DMS53 (cell line): ENCODE measurements around the gene SSTR4.
"Not testable (repeated sequence)": the region's sequence is repeated elsewhere in the genome, so short reads cannot be mapped to it uniquely, and the experiment has no call there.

ENCODE experiments used
- DNase-seq: peaks from one replicate; lab custom pipeline; 2025; lab: John Stamatoyannopoulos, UW

SSTR4 gene

GRCh38 chr20:23018941-23019340 is 16.2 kb upstream of the SSTR4 start:
- no peak for DNase-seq

DNA sequence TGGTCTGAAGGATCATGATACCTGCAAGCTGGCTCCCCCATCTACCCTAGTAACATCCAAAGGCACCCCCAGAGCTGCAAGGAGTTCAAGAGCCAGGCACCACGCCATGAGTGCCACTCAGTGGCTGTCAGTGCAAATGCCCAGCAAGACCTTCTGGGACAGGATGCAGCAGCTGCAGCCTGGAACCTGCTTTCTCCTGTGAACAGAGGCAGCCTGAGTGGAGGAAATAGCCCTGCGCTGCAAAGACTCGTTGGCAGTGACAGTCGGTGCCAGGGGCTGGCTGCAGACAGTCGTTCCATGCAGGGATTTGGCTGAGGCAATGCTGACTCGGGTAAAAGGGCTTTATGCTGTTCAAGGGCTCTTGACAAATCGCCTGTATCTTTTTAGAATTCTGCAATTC is 15.7 kb upstream of the SSTR4 start:
- DNase-seq = no peak

- no peak for DNase-seq
Measured at GRCh38 chr20:23020230-23021018, 14.7 kb upstream of the SSTR4 start.

- DNase-seq = no peak
Measured at GRCh38 chr20:23021541-23021940, 13.6 kb upstream of the SSTR4 start.

GRCh38 chr20:23021951-23022350 is 13.2 kb upstream of the SSTR4 start:
- no peak for DNase-seq

DNA sequence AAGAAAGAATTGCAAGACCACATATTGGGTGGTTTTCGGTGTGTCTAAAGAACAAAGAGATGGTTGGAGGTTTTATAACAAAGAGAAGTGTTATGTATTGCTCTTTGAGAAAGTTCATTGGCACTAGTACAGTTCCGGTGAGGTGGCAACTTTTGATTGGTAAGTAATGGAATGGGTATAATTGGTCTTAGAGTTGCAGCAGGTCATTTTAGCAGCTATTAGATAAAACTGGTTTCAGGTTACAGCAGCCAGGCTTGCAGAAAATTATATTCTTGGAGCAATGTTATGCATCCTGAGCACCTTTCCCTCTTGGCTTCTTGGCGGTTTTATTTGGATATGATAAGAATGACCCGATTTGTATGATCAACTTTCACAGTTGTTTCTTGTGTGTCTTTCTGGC is 12.3 kb upstream of the SSTR4 start:
- no peak for DNase-seq

- DNase-seq = no peak
Measured at GRCh38 chr20:23023621-23024177, 11.4 kb upstream of the SSTR4 start.

- no peak for DNase-seq
Measured at GRCh38 chr20:23024701-23025100, 10.4 kb upstream of the SSTR4 start.

DNA sequence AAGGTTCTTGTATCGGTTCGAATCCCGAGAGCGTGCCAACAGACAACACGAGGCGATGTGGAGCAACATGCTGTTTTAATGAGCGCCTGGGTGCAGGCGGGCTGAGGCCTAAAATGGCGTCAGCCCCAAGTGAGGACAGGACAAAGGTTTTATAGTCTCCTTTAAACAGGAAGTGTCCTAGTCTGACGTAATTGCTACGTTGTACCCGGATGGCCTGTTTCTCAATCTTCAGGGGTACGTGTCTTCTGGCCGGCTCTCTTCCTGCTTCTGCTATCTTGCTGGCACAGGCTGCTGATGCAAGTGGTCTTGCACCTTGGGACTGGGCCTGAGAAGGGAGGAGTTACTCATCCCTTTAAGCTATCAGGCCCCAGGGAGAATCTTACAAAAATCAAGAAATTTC is 9.6 kb upstream of the SSTR4 start:
- DNase-seq = not testable (repeated sequence)

GRCh38 chr20:23027721-23028120 is 7.4 kb upstream of the SSTR4 start:
- DNase-seq = no peak

- DNase-seq = no peak
Measured at GRCh38 chr20:23028392-23028791, 6.7 kb upstream of the SSTR4 start.

DNA sequence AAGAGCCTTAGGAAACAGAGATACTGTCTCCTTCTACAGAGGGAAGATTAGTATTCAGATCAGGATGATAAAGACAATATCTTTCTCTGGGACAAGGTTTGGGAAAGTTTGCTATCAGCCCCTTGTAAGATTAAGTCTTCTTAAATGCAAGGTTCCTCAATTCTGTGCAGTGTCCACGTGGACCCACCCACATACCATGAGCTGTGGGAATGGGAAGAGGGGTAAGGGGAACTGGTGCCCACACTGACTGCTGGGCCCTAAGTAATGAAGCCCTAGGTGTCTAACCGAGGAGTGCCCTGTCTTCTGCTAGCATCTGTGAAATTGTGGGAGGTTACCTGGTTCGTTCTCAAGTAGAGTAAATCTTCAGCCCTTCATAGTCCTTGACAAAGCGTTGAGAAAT is 5.8 kb upstream of the SSTR4 start:
- DNase-seq = no peak

DNA sequence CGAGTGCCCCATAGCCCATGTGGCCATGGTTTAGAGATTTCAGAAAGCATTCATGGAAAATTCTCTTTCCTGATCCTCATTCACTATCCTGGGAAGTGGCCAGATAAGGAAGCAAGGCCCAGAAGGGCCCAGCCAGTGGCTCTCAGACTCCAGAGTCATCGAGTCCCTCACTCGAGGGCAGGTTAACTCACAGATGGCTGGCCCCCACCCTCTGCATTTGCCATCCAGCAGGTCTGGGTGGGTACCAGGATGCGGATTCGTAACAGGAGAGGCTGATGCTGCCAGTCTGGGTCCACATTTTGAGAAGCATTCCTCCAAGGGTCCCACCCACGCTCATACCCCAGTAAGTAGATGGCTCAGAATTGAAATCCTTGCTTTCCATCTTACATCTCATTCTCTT is 3.8 kb upstream of the SSTR4 start:
- DNase-seq = no peak

DNA sequence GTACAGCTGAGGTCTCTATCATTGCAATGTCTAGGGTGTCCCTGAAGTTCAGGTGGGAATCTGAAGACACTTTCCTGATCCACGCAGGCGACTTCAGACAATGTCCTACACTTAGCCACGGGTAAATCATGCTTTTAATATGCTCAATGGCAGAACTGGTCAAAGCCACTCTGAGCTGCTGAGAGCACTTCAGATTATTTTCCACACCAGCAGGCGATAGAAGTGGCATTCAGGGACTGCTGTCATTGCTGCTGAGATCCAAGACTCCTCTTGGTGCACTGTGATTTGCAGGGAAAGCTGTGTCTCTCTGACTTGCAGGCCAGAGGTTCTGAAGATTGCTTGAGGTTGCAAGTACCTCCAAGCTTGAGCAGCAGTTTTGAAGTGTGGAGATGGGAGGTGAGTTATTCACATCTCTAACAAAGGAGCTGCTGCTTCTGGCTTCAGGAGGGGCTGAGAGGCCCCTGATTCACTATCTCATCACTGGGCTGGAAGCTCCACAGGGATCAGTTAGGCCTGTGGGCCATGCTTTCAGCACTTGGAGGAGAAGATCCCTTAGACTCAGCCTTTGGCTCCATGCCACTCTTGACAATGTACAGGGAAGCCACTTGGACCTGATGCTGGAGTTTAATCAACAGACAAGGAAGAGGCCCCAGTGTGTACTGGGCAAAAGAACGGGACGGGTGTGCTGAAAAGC is 2.9 kb upstream of the SSTR4 start:
- no peak for DNase-seq

DNA sequence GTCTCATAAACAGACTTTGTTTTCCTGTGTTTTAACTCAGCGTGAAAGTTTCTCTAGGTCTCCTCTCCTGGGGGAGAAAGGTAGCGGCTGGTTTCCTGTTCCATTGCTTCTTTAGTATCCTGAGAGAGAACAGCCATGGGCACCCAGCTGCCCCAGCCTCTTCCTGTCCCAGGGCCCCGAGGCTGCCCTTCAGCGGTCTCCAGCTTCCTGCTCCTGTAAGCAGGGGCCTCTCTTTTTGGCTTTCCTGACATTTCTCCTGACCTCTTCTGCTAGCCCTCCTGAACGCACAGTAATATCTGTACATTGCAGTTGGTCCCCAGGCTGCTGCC is 2.4 kb upstream of the SSTR4 start:
- no peak for DNase-seq

- DNase-seq = no peak
Measured at GRCh38 chr20:23033918-23034317, 1.2 kb upstream of the SSTR4 start.

GRCh38 chr20:23035731-23036130 is 619 bp downstream of the SSTR4 start:
- DNase-seq = no peak

DNA sequence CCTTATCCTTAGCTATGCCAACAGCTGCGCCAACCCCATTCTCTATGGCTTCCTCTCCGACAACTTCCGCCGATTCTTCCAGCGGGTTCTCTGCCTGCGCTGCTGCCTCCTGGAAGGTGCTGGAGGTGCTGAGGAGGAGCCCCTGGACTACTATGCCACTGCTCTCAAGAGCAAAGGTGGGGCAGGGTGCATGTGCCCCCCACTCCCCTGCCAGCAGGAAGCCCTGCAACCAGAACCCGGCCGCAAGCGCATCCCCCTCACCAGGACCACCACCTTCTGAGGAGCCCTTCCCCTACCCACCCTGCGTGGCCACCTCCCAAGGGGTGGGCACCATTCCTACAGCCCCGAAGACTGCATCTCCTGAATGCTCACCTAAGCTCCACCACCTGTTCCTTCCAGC is 1.3 kb downstream of the SSTR4 start:
- DNase-seq = no peak

DNA sequence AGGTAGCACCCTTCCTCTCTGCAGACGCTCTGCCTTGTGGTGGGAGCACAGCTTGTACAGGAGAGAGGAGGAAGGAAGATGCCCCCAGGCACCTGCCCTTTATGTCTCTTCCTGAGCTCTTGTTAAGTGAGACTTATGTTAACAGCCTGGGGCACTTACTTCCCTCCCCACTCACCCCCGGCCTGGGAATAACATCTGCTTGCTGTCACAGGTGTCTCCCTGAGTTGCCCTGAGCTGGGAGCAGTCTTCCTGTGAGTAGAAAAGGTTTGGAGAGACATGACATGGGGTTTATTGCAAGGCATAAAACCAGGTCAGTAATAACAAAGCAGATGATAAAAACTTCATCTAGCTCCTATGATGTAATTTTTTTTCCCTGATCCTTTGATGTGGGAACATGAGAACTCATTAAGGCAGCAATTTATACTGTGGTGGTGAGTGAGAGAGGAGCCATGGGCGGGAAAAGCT is 1.9 kb downstream of the SSTR4 start:
- DNase-seq = no peak

- DNase-seq = no peak
Measured at GRCh38 chr20:23039136-23039875, 4.2 kb downstream of the SSTR4 start.

- DNase-seq = no peak
Measured at GRCh38 chr20:23039885-23040508, 4.9 kb downstream of the SSTR4 start.

DNA sequence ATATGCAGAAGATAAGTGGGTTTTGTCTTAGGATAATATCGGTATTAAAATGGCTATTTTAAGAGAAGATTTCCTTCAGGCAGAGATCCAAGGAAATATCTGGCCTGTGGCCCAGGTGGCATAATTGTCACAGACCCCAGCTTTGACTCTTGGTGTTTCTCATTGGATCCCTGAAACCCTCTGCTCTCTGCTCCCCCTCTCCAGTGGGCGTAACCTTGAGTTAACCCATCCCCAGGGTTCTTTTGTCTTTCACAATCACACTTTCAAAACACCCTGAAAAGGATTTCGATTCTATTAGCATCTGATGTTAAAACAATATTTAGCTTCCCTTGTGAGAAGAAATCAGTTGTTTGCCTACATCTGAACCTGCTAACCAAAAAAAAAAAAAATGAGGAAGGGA is 7.2 kb downstream of the SSTR4 start:
- DNase-seq = no peak
